ENCODE data around the gene MARCKS. TPM values are rescaled to one million over a fixed set of nuclear protein-coding genes. Genes with fewer than 3 reads are reported as not detected.
"Not testable (repeated sequence)": the region's sequence is repeated elsewhere in the genome, so short reads cannot be mapped to it uniquely, and the experiment has no call there.

MARCKS gene
- polyA plus RNA-seq, 4 donors = 237 to 555 (median 327) TPM

DNA sequence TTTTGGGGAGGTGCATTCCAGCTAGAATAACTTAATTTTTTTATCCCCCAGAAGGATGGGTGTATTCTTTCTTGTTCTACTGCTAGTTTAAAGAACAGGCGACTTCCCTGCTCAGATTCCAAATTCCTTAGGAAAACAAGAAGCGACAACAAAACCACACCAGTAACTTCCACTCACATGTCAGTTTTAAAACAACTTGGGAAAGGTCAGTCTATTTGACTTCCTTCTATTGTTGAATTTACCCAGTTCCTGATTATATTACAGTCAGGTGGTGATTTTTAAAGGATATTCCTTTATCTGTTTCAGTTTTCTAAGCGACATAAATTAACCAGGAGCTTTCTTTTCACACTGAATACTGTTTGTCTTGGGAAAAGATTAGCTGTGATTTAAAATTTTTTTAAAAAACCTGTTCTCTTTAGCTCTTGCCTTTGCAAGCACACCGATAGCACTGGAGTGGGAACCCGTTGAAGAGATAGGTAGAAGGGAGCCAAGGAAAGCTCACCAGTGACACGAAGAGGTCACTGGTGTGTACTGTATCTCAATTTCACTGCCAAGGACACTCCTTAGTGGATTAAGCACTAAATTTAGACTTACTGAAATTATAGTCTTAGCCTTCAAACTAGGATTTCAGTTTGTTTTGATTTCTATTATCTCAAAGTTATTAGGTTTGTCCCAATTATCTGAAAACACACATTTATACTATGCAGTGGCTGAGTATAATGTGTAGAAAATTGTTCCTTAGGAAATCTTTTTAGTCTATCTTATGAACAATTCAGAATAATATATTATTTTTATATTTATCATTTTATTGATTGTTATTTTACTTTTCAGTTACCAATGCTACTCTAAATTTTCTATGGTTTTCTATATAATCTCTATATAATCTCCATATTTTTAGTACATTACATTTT lies 22.3 kb downstream of the MARCKS start:
- peak in 3 of 4 donors; percentile 38 to 73 (median 43) for DNase-seq (ENCODE audit: low read depth in 4 of 4, low spot score in 3 of 4)

DNA sequence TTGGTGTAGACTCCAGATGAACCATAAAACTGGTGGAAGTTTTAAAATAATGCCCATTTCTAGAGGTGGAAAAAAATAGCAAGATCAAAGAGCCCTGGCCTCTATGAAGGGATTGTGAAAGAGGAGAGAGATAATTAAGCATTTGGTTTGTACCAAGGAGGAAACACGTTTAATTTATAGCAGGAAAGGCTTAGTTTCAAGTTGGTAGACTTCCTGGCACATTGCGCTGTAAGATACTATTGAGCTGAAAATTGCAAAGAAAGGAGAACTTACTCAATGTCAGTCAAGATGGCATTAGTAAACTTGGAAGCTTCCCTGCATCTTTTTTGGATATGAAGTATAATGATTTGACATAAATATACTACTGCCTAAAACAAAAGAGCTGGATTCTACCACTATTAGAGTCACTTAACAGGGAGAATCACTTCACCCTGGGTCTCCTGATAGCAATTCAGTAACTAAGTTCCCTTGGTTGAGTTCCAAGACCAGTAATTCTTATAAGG lies 24.4 kb downstream of the MARCKS start:
- DNase-seq (ENCODE audit: low read depth in 4 of 4, low spot score in 3 of 4) = no peak

DNA sequence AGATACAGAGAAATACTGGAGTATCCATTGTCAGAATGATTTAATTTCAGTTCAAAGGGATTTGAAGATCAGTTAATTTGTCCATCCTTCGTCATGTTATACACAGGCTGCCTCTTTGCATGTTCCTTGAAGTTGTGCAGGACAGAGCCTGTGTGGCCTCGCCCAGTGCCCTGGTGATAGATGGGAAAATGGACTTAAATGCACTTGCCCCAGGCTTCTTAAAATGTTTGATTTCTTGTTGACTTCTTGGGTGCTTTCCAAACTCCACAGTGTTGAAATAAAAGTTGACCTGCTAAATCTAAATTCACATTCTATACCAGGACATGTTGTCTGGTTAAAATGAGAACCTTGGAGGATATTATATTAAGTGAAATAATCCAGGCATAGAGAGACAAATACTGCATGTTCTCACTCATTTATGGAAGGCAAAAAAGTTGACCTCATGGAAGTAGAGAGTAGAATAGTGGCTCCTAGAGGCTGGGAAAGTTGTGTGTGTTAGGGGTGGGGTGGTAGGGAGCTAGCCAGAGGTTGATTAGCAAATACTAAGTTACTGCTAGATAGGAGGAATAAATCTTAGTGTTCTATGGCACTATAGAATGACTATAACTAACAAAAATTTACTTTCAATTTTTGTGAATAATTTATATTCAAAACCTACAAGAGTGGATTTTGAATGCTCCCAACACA lies 25.3 kb downstream of the MARCKS start:
- no peak for DNase-seq (ENCODE audit: low read depth in 4 of 4, low spot score in 3 of 4)

DNA sequence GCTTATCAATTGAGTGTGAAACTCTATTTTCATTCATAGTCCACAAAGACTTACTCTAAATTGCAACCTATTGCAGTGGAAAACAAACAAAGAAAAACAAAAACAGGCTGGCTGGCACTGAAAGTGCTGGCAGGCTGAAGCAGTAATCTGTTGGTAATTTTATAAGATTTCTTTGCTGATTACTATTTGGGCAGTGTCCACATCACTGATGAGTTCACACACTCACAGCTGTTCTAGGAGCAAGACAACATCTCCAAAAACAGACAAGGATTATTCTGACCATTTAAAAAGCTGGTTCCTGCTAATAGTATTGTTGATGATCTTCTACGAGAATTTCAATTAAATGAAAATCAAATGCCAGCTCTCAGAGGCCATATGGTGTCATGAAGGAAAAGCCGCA lies 26.9 kb downstream of the MARCKS start:
- no peak for DNase-seq (ENCODE audit: low read depth in 4 of 4, low spot score in 3 of 4)

DNA sequence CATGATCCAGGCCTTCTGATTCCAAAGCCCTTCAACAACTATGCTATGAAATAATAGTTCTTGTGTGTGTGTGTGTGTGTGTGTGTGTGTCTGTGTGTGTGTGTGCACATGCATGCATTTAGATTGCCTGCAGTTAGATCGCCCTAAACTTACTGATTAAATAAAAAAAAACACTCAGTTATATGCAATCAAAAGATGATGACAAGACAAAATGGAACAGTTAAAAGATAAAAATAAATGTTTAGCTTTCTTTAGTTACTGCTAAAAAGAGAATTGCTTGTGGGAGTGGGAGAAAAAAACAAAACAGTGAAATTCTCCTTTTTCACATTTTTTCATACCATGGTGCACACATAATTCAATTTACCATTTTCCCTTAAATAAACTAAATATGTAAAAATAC lies 29.4 kb downstream of the MARCKS start:
- no peak for DNase-seq (ENCODE audit: low read depth in 4 of 4, low spot score in 3 of 4)

- DNase-seq (ENCODE audit: low read depth in 4 of 4, low spot score in 3 of 4) = no peak
These were observed 31.3 kb downstream of the MARCKS start for GRCh38 chr6:113888493-113888892.

DNA sequence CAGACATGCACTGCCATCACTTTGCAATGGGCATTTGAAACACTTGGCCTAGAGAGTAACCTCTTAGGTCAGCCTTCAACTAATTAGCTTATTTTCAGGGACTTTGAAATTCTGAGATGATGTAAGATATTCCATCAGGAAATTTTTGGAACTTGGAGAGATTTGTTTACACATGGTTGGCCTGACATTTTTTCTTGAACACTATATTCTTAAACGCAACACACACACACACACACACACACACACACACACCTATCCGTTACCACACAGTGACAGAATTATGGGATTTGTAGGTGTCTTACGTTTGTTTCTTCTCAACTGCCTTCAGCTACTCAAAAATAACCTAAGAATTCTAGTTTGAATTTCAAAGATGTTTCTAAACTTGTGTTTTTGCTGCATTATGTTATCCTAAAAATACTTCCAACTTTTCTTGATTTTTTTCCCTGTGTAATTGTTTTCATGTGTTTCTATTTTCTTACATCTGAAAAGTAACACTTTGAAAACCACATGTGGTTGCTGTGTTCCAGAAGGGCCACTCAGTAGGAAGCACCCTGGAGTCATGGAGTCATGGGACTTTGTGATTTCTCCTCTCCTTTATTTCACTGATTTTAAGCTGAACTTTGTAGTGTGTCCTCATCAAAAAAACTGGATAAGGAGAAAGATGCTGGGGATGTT lies 31.9 kb downstream of the MARCKS start:
- no peak for DNase-seq (ENCODE audit: low read depth in 4 of 4, low spot score in 3 of 4)

DNA sequence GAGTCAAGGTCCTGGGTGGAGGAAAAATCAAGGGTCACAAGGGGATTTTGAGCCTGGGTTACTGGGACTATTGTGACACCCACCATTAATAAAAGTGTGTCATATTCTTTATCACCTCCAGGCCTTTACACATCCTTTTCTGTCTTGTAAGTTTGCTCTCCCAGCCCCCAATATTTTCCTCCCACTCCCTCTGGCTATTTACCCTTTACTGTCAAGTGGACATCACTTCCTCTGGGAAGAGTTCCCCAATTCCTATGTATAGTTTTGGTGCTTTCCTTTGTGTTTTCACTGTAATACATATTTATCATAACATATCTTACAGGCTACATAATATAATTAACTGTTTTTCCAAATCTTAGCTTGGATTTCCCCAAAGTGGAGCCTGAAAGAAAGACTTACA lies 36.3 kb downstream of the MARCKS start:
- DNase-seq (ENCODE audit: low read depth in 4 of 4, low spot score in 3 of 4) = no peak

DNA sequence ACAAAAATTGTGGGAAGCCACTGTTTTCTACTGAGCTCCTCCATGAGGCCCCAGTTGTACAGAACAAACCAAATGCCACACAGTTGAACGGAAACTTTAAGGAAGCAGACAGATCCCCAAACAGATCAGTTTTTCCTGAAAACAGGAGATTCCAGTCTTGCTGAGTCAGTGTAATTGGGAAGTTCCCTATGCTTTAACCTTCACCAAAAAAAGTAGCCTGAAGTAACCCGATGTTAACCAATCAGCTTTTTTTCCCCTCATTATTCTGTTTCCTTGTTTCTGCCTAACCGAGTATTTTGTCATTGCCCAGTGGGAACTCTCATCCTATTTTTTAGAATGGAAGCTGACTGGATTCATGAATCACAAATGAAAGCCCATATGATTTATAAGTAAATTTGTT lies 36.7 kb downstream of the MARCKS start:
- DNase-seq (ENCODE audit: low read depth in 4 of 4, low spot score in 3 of 4) = no peak

GRCh38 chr6:113894712-113895674 lies 37.8 kb downstream of the MARCKS start:
- no peak for DNase-seq (ENCODE audit: low read depth in 4 of 4, low spot score in 3 of 4)

- no peak for DNase-seq (ENCODE audit: low read depth in 4 of 4, low spot score in 3 of 4)
These were observed 44.3 kb downstream of the MARCKS start for GRCh38 chr6:113901482-113901881.

DNA sequence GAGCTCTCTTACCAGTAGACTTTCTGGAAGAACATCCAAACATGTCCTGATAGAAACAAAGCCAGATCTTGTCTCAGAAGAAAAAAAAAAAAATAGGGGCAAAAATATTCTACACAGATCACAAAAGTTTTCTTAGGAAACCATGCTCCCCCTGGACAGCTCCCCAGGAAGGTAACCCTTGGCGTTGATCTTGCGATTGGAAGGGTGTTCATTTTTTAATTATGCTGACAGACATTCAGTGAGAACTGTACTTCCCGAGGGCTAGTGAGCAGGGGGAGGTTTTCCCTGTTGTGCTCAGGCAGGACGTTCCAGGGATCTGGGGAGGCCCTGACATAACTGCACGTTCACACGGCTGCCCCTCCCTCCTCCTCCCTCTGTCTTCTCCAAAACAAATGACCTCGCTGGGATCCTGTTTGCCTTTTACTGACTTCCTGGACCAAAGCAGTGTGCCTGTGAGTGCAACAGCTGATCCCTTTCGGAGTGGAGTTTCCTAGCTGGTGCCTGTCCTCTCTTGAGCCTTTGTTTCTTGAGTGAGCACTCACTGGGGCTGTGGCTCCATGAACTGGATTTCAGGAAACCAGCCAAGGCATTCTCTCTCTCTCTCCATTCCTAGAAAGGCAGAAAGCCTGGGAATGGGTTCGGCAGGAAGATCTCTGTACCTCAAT lies 46.7 kb downstream of the MARCKS start:
- DNase-seq (ENCODE audit: low read depth in 4 of 4, low spot score in 3 of 4) = peak in 3 of 4 donors; percentile 40 to 53 (median 44)

- DNase-seq (ENCODE audit: low read depth in 4 of 4, low spot score in 3 of 4) = no peak
These were observed 50.1 kb downstream of the MARCKS start for GRCh38 chr6:113907102-113907815.

- no peak for DNase-seq (ENCODE audit: low read depth in 4 of 4, low spot score in 3 of 4)
These were observed 51.7 kb downstream of the MARCKS start for GRCh38 chr6:113908801-113909200.

DNA sequence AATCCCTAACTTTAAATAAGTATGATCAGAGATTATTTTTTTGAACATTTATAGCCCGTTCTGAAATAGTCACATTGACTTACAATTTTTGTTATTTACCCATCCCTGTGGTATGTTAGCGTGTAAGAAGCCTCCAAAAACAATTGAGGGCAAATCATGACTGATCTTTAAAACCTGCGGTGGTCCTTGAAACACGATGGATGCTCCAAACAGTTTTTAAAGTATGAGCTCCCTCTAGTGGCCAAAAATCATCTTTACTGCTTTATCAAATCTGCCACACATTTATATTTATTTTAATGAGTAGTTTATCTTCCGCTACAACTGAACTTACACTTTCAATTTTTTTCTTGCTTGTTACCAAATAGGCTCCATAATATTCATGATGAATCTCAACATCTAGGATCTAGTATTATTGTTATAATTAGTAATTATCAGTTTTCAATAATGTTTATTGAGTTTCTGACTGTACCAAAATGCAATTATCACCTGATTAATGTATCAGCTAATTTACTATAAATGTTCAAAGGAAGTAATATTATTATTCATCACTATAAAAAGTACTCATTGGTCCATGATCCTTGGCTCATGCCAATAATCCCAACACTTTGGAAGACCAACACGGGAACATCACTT lies 52.2 kb downstream of the MARCKS start:
- DNase-seq (ENCODE audit: low read depth in 4 of 4, low spot score in 3 of 4) = peak in 3 of 4 donors; percentile 55 to 62 (median 58)

- not testable (repeated sequence) for DNase-seq (ENCODE audit: low read depth in 4 of 4, low spot score in 3 of 4)
These were observed 53.1 kb downstream of the MARCKS start for GRCh38 chr6:113910285-113910684.
